ENCODE data around the gene SLC10A7. TPM values are rescaled to one million over a fixed set of nuclear protein-coding genes. Genes with fewer than 3 reads are reported as not detected.
A peak's percentile ranks its signal among the peaks of the same experiment; 100 is the strongest.

Gene SLC10A7
- total and polyA plus RNA-seq, 9 of the 15 experiments (the other 6 are each of a cell fraction or from before 2014, with no cell fraction given) = 6.4 to 22.8 (median 16.1) TPM

DNA sequence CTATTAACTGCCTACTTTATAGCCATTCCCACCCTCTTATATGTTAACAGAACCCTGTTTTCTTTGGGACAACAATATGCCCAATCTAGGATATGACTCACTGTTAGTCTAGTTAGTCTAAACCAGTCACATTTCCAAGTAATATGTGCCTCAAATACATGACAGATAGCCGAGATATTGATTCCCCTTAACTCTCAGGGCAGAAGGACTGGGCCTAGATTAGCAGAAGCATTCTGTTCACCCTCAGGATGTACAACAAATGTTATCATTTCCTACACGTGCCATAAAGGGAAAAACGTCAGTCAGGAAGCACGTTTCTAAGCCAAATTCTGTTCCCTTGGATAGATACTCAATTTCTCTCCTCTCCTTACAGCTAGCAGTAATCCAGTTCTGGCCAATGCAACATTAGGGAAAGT lies 114.1 kb downstream of the SLC10A7 start (continued):
- TF ChIP-seq, protein P1, sequence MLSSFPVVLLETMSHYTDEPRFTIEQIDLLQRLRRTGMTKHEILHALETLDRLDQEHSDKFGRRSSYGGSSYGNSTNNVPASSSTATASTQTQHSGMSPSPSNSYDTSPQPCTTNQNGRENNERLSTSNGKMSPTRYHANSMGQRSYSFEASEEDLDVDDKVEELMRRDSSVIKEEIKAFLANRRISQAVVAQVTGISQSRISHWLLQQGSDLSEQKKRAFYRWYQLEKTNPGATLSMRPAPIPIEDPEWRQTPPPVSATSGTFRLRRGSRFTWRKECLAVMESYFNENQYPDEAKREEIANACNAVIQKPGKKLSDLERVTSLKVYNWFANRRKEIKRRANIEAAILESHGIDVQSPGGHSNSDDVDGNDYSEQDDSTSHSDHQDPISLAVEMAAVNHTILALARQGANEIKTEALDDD (IDR thresholded peaks at IDR 0.05) = peak; percentile 99
- TF ChIP-seq CXXC5 (CRISPR knock-in tag; IDR thresholded peaks at IDR 0.05) (peak; percentile 28; the same call in 1 of the 2 replicates), LEF1 (IDR thresholded peaks at IDR 0.05) (peak; percentile 55; the same call in 1 of the 2 replicates), KLF16 (IDR thresholded peaks at IDR 0.05) (peak; percentile 79)

DNA sequence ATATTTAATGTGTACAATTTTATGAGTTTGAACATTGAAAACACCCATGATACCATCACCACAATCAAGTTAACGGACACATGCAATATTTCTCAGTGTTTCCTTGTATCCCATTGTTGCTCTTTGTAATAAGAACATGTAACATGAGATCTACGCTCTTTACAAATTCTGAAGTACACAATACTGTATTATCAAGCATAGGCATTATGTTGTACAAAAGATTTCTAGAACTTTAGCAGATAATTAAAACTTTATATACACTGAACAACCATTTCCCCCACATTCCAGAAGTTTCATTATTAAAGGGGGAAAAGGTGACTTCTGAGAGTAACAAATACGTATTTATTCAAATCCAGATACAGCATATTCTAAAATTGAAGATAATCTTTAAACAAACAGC lies 114.5 kb downstream of the SLC10A7 start:
- DNase-seq (ENCODE audit: extremely low read depth in 1 of 4, low spot score in 3 of 4) = no peak
- TF ChIP-seq ZNF212 (CRISPR knock-in tag; IDR thresholded peaks at IDR 0.05) (no peak), RBM25 (IDR thresholded peaks at IDR 0.05; ENCODE audit: low read depth, low read length, severe bottlenecking) (no peak), ZBED1 (IDR thresholded peaks at IDR 0.05) (no peak), PPARD (CRISPR knock-in tag; IDR thresholded peaks at IDR 0.05) (no peak)
- TF ChIP-seq, protein P2, sequence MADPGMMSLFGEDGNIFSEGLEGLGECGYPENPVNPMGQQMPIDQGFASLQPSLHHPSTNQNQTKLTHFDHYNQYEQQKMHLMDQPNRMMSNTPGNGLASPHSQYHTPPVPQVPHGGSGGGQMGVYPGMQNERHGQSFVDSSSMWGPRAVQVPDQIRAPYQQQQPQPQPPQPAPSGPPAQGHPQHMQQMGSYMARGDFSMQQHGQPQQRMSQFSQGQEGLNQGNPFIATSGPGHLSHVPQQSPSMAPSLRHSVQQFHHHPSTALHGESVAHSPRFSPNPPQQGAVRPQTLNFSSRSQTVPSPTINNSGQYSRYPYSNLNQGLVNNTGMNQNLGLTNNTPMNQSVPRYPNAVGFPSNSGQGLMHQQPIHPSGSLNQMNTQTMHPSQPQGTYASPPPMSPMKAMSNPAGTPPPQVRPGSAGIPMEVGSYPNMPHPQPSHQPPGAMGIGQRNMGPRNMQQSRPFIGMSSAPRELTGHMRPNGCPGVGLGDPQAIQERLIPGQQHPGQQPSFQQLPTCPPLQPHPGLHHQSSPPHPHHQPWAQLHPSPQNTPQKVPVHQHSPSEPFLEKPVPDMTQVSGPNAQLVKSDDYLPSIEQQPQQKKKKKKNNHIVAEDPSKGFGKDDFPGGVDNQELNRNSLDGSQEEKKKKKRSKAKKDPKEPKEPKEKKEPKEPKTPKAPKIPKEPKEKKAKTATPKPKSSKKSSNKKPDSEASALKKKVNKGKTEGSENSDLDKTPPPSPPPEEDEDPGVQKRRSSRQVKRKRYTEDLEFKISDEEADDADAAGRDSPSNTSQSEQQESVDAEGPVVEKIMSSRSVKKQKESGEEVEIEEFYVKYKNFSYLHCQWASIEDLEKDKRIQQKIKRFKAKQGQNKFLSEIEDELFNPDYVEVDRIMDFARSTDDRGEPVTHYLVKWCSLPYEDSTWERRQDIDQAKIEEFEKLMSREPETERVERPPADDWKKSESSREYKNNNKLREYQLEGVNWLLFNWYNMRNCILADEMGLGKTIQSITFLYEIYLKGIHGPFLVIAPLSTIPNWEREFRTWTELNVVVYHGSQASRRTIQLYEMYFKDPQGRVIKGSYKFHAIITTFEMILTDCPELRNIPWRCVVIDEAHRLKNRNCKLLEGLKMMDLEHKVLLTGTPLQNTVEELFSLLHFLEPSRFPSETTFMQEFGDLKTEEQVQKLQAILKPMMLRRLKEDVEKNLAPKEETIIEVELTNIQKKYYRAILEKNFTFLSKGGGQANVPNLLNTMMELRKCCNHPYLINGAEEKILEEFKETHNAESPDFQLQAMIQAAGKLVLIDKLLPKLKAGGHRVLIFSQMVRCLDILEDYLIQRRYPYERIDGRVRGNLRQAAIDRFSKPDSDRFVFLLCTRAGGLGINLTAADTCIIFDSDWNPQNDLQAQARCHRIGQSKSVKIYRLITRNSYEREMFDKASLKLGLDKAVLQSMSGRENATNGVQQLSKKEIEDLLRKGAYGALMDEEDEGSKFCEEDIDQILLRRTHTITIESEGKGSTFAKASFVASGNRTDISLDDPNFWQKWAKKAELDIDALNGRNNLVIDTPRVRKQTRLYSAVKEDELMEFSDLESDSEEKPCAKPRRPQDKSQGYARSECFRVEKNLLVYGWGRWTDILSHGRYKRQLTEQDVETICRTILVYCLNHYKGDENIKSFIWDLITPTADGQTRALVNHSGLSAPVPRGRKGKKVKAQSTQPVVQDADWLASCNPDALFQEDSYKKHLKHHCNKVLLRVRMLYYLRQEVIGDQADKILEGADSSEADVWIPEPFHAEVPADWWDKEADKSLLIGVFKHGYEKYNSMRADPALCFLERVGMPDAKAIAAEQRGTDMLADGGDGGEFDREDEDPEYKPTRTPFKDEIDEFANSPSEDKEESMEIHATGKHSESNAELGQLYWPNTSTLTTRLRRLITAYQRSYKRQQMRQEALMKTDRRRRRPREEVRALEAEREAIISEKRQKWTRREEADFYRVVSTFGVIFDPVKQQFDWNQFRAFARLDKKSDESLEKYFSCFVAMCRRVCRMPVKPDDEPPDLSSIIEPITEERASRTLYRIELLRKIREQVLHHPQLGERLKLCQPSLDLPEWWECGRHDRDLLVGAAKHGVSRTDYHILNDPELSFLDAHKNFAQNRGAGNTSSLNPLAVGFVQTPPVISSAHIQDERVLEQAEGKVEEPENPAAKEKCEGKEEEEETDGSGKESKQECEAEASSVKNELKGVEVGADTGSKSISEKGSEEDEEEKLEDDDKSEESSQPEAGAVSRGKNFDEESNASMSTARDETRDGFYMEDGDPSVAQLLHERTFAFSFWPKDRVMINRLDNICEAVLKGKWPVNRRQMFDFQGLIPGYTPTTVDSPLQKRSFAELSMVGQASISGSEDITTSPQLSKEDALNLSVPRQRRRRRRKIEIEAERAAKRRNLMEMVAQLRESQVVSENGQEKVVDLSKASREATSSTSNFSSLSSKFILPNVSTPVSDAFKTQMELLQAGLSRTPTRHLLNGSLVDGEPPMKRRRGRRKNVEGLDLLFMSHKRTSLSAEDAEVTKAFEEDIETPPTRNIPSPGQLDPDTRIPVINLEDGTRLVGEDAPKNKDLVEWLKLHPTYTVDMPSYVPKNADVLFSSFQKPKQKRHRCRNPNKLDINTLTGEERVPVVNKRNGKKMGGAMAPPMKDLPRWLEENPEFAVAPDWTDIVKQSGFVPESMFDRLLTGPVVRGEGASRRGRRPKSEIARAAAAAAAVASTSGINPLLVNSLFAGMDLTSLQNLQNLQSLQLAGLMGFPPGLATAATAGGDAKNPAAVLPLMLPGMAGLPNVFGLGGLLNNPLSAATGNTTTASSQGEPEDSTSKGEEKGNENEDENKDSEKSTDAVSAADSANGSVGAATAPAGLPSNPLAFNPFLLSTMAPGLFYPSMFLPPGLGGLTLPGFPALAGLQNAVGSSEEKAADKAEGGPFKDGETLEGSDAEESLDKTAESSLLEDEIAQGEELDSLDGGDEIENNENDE (IDR thresholded peaks at IDR 0.05; ENCODE audit: low read depth, low read length) = no peak

More for the DNA sequence above, 114.5 kb downstream of the SLC10A7 start:
- no peaks in the 10 kb centered on the region; a peak in 1 of 5 replicates for H3K27me3 ChIP-seq (ENCODE audit: control insufficient read depth in 2 of 2, insufficient read depth in 2 of 2, low read length in 2 of 2)
- FAIRE-seq = no peak
- no peaks in the 10 kb centered on the region for H3K36me3 ChIP-seq (ENCODE audit: control insufficient read depth, insufficient read depth, low read length)
- H3K9me1 ChIP-seq (ENCODE audit: control insufficient read depth, insufficient read depth, low read length) = no peaks in the 10 kb centered on the region
- WGBS (ENCODE audit: insufficient coverage, low coverage, missing lambda C conversion rate) = 70% methylated on average over 3 of the region's 3 CpGs
- no peak overlapping the region; a peak in 1 of 4 replicates for H3K9ac ChIP-seq (ENCODE audit: insufficient read depth in 1 of 2, low read depth in 2 of 2, low read length in 2 of 2)
- peak overlapping the region; percentile 51; the same call in 1 of the 2 replicates for H3K4me2 ChIP-seq (ENCODE audit: insufficient read depth, low read length)
- ChIA-PET CTCF (ENCODE audit: low intra/inter-chr PET ratio) (no interaction called here), POLR2A (no interaction called here)
- intact Hi-C loops (cut with micrococcal nuclease) (no loop called here), in situ Hi-C loops (cut with MboI) (no loop called here)
- no peaks in the 10 kb centered on the region; the same call in 2 of the 3 replicates for H3K79me2 ChIP-seq (ENCODE audit: control insufficient read depth, insufficient read depth, low read length)
- H3K27ac ChIP-seq (ENCODE audit: extremely low read depth, low read depth, low read length) = peak overlapping the region; percentile 75; the same call in 2 of the 3 replicates
- no peaks in the 10 kb centered on the region for H4K20me1 ChIP-seq (replicated peaks; ENCODE audit: control insufficient read depth, insufficient read depth, low read length)
- 0 out of 2 replicates have a peak overlapping the region, but pooled peaks have one; percentile 81 for H2AFZ ChIP-seq (ENCODE audit: low read depth, low read length)
- no peak for ATAC-seq
- no TSS peak for BruUV-seq (replicated peaks)
- no peaks in the 10 kb centered on the region for H3K9me3 ChIP-seq (replicated peaks; ENCODE audit: control insufficient read depth, insufficient read depth, low read depth, low read length)
- H3K4me1 ChIP-seq (replicated peaks in 1 of 2; ENCODE audit: control insufficient read depth in 2 of 2, insufficient read depth in 2 of 2, low read length in 2 of 2) = peaks cover 0 to 18% of the 10 kb centered on the region in 2 experiments; a peak in 3 of 5 replicates
- no peak overlapping the region for H3K4me3 ChIP-seq

Measured in K562 (cell line).